PC-3 (cell line): ENCODE measurements around the gene GATAD2B.

Experiments used
- EZH2phosphoT487 ChIP-seq: fragments of 300-600 bp; sonication (generic); IDR thresholded peaks from 2 replicates; pipeline ENCODE4 v1.6.1; 2018; ENCODE audit warnings: mild to moderate bottlenecking, antibody characterized with exemption, low read length, borderline replicate concordance
- TF ChIP-seq, protein P1 (sequence below): fragments of 300-600 bp; sonication (generic); conservative IDR thresholded peaks from 2 replicates; pipeline ENCODE4 v1.5.1; 2017; ENCODE audit warnings: antibody characterized with exemption, low read depth, mild to moderate bottlenecking, low read length

DNA sequence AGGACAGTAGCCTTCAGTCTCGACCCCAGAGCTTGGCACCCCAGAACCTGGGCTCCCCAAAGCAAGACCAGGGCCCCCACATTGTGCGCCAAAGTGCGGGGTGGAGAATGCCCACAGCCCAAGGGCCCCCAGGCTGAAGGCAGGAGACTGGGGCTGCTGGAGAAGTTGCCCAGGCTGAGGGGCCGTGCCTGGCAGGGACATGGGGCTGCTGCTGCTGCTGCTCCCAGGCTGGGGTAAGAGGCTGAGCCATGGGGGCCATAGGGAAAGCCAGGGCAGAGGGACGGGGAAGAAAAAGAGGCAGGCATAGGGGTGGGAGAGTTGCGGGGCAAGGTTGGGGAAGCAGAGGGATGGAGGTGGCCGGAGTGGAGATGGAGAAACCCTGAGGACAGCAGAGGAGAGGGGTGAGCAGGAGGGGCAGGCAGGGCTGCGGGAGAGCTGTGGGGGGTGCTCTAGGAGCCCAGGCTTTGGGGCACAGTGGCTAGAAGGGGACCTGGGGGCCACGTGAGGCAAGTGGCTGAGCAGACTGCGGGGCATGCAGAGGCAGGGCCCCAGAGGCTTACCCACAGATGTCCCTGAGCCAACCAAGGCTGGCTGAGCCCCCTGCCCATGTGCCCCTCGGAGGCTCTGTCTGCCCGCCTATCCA is 128.7 kb downstream of the GATAD2B start:
- TF ChIP-seq, protein P1, sequence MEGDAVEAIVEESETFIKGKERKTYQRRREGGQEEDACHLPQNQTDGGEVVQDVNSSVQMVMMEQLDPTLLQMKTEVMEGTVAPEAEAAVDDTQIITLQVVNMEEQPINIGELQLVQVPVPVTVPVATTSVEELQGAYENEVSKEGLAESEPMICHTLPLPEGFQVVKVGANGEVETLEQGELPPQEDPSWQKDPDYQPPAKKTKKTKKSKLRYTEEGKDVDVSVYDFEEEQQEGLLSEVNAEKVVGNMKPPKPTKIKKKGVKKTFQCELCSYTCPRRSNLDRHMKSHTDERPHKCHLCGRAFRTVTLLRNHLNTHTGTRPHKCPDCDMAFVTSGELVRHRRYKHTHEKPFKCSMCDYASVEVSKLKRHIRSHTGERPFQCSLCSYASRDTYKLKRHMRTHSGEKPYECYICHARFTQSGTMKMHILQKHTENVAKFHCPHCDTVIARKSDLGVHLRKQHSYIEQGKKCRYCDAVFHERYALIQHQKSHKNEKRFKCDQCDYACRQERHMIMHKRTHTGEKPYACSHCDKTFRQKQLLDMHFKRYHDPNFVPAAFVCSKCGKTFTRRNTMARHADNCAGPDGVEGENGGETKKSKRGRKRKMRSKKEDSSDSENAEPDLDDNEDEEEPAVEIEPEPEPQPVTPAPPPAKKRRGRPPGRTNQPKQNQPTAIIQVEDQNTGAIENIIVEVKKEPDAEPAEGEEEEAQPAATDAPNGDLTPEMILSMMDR, result no peak
- no peak for TF ChIP-seq EZH2phosphoT487
